Measurements from ENCODE around the gene ING4.
A peak's percentile ranks its signal among the peaks of the same experiment; 100 is the strongest.

Gene ING4

GRCh38 chr12:6685814-6686213 is 22.9 kb upstream of the ING4 start:
- no peak for DNase-seq

- DNase-seq = peak; percentile 48
These were observed 21.7 kb upstream of the ING4 start for GRCh38 chr12:6684609-6685008.

- no peak for DNase-seq
These were observed 14.0 kb upstream of the ING4 start for GRCh38 chr12:6676962-6677361.

- DNase-seq = no peak
These were observed 9.2 kb upstream of the ING4 start for GRCh38 chr12:6672143-6672542.

- DNase-seq = no peak
These were observed 4.8 kb upstream of the ING4 start for GRCh38 chr12:6667559-6668210.

GRCh38 chr12:6666211-6666610 is 3.3 kb upstream of the ING4 start:
- no peak for DNase-seq

- no peak for DNase-seq
These were observed 2.0 kb upstream of the ING4 start for GRCh38 chr12:6664902-6665301.

GRCh38 chr12:6662602-6662905 is 365 bp downstream of the ING4 start:
- DNase-seq = no peak

GRCh38 chr12:6653987-6654386 is 8.9 kb downstream of the ING4 start:
- DNase-seq = no peak

GRCh38 chr12:6653342-6653741 is 9.6 kb downstream of the ING4 start:
- DNase-seq = no peak

- DNase-seq = no peak
These were observed 10.5 kb downstream of the ING4 start for GRCh38 chr12:6652391-6652790.

GRCh38 chr12:6650832-6651231 is 12.1 kb downstream of the ING4 start:
- DNase-seq = no peak

GRCh38 chr12:6647083-6647604 is 15.8 kb downstream of the ING4 start, which contains the start of gene ACRBP:
TSS of gene ACRBP (minus strand) at chr12:6647432. CDS start at chr12:6647366, 66 bp downstream.
- DNase-seq = peak; percentile 68

- DNase-seq = no peak
These were observed 16.4 kb downstream of the ING4 start for GRCh38 chr12:6646276-6647082.

- no peak for DNase-seq
These were observed 18.0 kb downstream of the ING4 start for GRCh38 chr12:6644903-6645302.

GRCh38 chr12:6644257-6644596 is 18.7 kb downstream of the ING4 start:
- DNase-seq = peak; percentile 45

- peak; percentile 26 for DNase-seq
These were observed 19.2 kb downstream of the ING4 start for GRCh38 chr12:6643569-6644256.

GRCh38 chr12:6641131-6641530 is 21.8 kb downstream of the ING4 start:
- DNase-seq = no peak

- DNase-seq = no peak
These were observed 22.4 kb downstream of the ING4 start for GRCh38 chr12:6640497-6640896.

GRCh38 chr12:6639151-6639801 is 23.6 kb downstream of the ING4 start:
- DNase-seq = no peak

- DNase-seq = peak; percentile 43
These were observed 24.6 kb downstream of the ING4 start for GRCh38 chr12:6638305-6638704.

GRCh38 chr12:6635856-6636531 is 26.9 kb downstream of the ING4 start, which contains the start of gene LPAR5:
TSS of gene LPAR5 (minus strand) at chr12:6635959. CDS start at chr12:6621248, 14,711 bp downstream.
- peak; percentile 63 for DNase-seq

Data from CD4-positive, alpha-beta T cell treated with Interleukin-15 for 1 hour (primary cell).